Measurements from ENCODE around the gene HPCAL1. TPM values are rescaled to one million over a fixed set of nuclear protein-coding genes. Genes with fewer than 3 reads are reported as not detected.
"Not testable (repeated sequence)": the region's sequence is repeated elsewhere in the genome, so short reads cannot be mapped to it uniquely, and the experiment has no call there.

The HPCAL1 gene
- total and polyA plus RNA-seq, 3 donors from 2014 or later: 99.5 to 263 (median 215) TPM

- no peaks in the 10 kb centered on the region for H3K27me3 ChIP-seq
- no peak overlapping the region for H3K27ac ChIP-seq
- TF ChIP-seq POLR2A (IDR thresholded peaks at IDR 0.05): no peak
- TF ChIP-seq CTCF (IDR thresholded peaks at IDR 0.05): no peak
- H3K9me3 ChIP-seq: no peaks in the 10 kb centered on the region
- no peak for DNase-seq
- 82 to 86% methylated on average over 7 to 11 of the region's 11 CpGs for WGBS, 2 donors
- H3K4me3 ChIP-seq: no peak overlapping the region
- intact Hi-C loops (cut with DNase I; ENCODE audit: low total_unique reads): loop anchor here (5.0 kb wide), 1 partner anchor 317 kb away; the partner anchor contains the start of gene RRM2
- no peaks in the 10 kb centered on the region for H3K36me3 ChIP-seq (ENCODE audit: low read depth, missing control alignments)
- H3K4me1 ChIP-seq: no peaks in the 10 kb centered on the region
Observed at GRCh38 chr2:10439185-10439879, 136.6 kb downstream of the HPCAL1 start.

- Histone ChIP-seq H3K4me3 (no peak overlapping the region), H3K4me1 (no peaks in the 10 kb centered on the region), H3K27ac (no peak overlapping the region), H3K36me3 (ENCODE audit: low read depth, missing control alignments) (no peaks in the 10 kb centered on the region), H3K9me3 (no peaks in the 10 kb centered on the region), H3K27me3 (no peaks in the 10 kb centered on the region)
- TF ChIP-seq POLR2A (IDR thresholded peaks at IDR 0.05): no peak
- no peak for TF ChIP-seq CTCF (IDR thresholded peaks at IDR 0.05)
- intact Hi-C loops (cut with DNase I; ENCODE audit: low total_unique reads): loop anchor here (5.0 kb wide), 1 partner anchor 318 kb away; the partner anchor contains the start of gene RRM2
- 87 to 94% methylated on average over 8 of the region's 8 CpGs for WGBS, 2 donors
- no peak for DNase-seq
Observed at GRCh38 chr2:10439971-10440370, 137.3 kb downstream of the HPCAL1 start.

DNA sequence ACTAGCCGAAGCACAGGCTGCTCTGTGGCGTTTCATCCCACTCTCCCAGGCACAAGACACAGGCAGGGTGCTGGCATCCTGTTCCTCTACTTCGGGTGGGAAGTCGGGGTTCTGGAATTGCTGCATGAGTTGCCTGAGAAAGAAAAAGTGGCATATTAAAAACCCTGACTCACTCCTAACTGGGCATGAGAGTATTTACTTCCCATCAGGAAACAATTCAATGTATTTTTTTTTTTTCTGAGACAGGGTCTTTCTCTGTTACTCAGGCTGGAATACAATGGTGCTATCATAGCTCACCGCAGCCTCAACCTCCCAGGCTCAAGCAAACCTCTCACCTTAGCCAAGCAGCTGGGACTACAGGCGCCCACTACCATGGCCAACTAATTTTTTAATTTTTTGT is 138.0 kb downstream of the HPCAL1 start:
- H3K4me1 ChIP-seq: peaks cover 7% of the 10 kb centered on the region
- H3K36me3 ChIP-seq (ENCODE audit: low read depth, missing control alignments): no peaks in the 10 kb centered on the region
- intact Hi-C loops (cut with DNase I; ENCODE audit: low total_unique reads): no loop called here
- WGBS, 2 donors: 88 to 93% methylated on average over 6 of the region's 6 CpGs
- H3K27me3 ChIP-seq: no peaks in the 10 kb centered on the region
- H3K4me3 ChIP-seq: no peak overlapping the region
- no peak overlapping the region for H3K27ac ChIP-seq
- no peak for TF ChIP-seq POLR2A (IDR thresholded peaks at IDR 0.05)
- TF ChIP-seq CTCF (IDR thresholded peaks at IDR 0.05): no peak
- DNase-seq: no peak
- H3K9me3 ChIP-seq: no peaks in the 10 kb centered on the region

DNA sequence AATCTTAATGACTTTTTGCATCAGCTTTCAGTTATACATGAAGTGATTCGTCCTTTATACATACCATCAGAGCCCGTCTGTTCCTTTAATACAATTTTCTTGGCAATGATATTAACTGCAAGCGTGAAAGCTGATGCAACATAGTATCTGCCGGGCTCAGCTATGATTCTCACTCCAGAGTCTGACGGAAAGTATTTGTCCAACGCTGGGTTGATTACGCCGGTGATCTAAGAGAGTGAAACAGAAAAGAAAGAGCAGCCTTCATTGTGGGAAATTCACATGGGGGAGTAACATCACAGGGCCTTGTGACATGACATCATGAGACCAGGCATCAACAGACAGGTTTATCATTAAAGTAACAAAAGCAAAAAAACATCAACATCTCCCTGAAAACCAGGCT is 139.2 kb downstream of the HPCAL1 start:
- peak; percentile 81 for DNase-seq
- H3K27me3 ChIP-seq: no peaks in the 10 kb centered on the region
- intact Hi-C loops (cut with DNase I; ENCODE audit: low total_unique reads): no loop called here
- TF ChIP-seq POLR2A (IDR thresholded peaks at IDR 0.05) (no peak), CTCF (IDR thresholded peaks at IDR 0.05) (no peak)
- 70 to 78% methylated on average over 8 of the region's 8 CpGs for WGBS, 2 donors
- peaks cover 7% of the 10 kb centered on the region for H3K4me1 ChIP-seq
- H3K27ac ChIP-seq: peak overlapping the region; percentile 16 to 63
- H3K9me3 ChIP-seq: no peaks in the 10 kb centered on the region
- H3K36me3 ChIP-seq (ENCODE audit: low read depth, missing control alignments): no peaks in the 10 kb centered on the region
- no peak overlapping the region for H3K4me3 ChIP-seq

DNA sequence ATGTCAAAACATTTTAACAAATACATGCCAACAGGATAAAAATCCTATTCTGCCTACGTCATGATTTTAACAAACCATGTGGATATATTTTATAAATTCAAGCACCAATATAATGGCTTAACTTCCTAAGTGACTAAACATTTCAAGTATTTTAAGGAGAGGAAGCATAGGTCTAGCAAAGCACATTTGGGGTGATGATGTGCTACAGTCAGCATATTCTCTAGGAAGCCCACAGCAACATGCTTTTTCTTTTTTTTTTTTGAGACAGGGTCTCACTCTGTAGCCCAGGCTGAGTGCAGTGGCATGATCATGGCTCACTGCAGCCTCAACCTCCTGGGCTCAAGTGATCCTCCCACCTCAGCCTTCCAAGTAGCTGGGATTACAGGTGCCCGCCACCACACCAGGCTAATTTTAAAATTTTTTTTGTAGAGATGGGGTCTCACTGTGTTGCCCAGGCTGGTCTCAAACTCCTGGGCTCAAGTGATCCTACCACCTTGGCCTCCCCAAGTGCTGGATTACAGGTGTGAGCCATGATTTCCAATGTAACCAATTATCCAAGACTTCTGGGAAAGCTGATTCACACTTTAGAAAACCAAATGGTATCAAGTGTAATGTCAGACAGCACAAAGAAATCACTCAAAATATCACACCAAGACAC is 139.9 kb downstream of the HPCAL1 start:
- H3K4me1 ChIP-seq; DNase-seq; intact Hi-C loops (cut with DNase I; ENCODE audit: low total_unique reads); H3K27me3 ChIP-seq; H3K9me3 ChIP-seq; H3K4me3 ChIP-seq; H3K36me3 ChIP-seq (ENCODE audit: low read depth, missing control alignments): not testable (repeated sequence)
- 85% methylated on average over 2 of the region's 2 CpGs for WGBS, 2 donors
- peak overlapping the region; percentile 42 to 52 for H3K27ac ChIP-seq

Data from testis (tissue), 3 donors.